MCF 10A (cell line): ENCODE measurements around the gene LRFN3. TPM values are rescaled to one million over a fixed set of nuclear protein-coding genes. Genes with fewer than 3 reads are reported as not detected.
"Not testable (repeated sequence)": the region's sequence is repeated elsewhere in the genome, so short reads cannot be mapped to it uniquely, and the experiment has no call there.

Experiments used
- BruUV-seq: library from RNA; stranded (reverse); fragments of 400-500 nt; replicated peaks from 2 replicates; lab custom pipeline; 2021; lab: Mats Ljungman, UMichigan
- CTCF ChIA-PET: fragments of 300-600 bp; sonication (Branson Sonifier 250); formaldehyde crosslinking; extraction: SDS; loops from one replicate; lab custom pipeline; 2021; ENCODE audit warnings: antibody characterized with exemption, inconsistent platforms; lab: Yijun Ruan, JAX
- POLR2A ChIA-PET: fragments of 300-600, 350-650 bp; sonication (Branson Sonifier 250); formaldehyde crosslinking; extraction: SDS; loops from one replicate; lab custom pipeline; 2020; ENCODE audit warnings: antibody characterized with exemption, inconsistent platforms; lab: Yijun Ruan, JAX
- DNase-seq: peaks from one replicate; pipeline ENCODE4 v3.0.0-alpha.2; 2018; ENCODE audit not compliant: unreplicated experiment
- H3K27ac Mint-ChIP-seq: one replicate; pipeline ENCODE4 v1.8.0; 2022; ENCODE audit warnings: mild to moderate bottlenecking, low read depth, mixed read lengths; ENCODE audit not compliant: unreplicated experiment
- H3K27me3 Mint-ChIP-seq: one replicate; pipeline ENCODE4 v1.8.0; 2022; ENCODE audit warnings: mixed read lengths; ENCODE audit not compliant: insufficient read depth, unreplicated experiment
- H3K36me3 Mint-ChIP-seq: one replicate; pipeline ENCODE4 v1.8.0; 2022; ENCODE audit warnings: mild to moderate bottlenecking, moderate library complexity, mixed read lengths; ENCODE audit not compliant: insufficient read depth, unreplicated experiment
- H3K4me1 Mint-ChIP-seq: one replicate; pipeline ENCODE4 v1.8.0; 2022; ENCODE audit warnings: mixed read lengths; ENCODE audit not compliant: insufficient read depth, unreplicated experiment
- H3K4me3 Mint-ChIP-seq: one replicate; pipeline ENCODE4 v1.8.0; 2022; ENCODE audit warnings: mild to moderate bottlenecking, moderate library complexity, mixed read lengths; ENCODE audit not compliant: unreplicated experiment
- H3K9me3 Mint-ChIP-seq: one replicate; pipeline ENCODE4 v1.8.0; 2022; ENCODE audit warnings: mixed read lengths; ENCODE audit not compliant: unreplicated experiment
- CTCF ChIP-seq: fragments of 200-600 bp; IDR thresholded peaks from one replicate; pipeline ENCODE4 v1.8.0; 2022; ENCODE audit warnings: antibody characterized with exemption, mild to moderate bottlenecking; ENCODE audit not compliant: unreplicated experiment
- intact Hi-C: fragments of 100-400 bp; cut with micrococcal nuclease; formaldehyde crosslinking; loops from 2 replicates; pipeline ENCODE4 v1.14.1; 2022
- total RNA-seq: library from RNA; stranded (reverse); gene quantifications from 2 replicates; pipeline ENCODE4 v1.2.3, GENCODE V29; 2022

The LRFN3 gene
- total RNA-seq, 1 experiment from 2014 or later, result 7.4 TPM

DNA sequence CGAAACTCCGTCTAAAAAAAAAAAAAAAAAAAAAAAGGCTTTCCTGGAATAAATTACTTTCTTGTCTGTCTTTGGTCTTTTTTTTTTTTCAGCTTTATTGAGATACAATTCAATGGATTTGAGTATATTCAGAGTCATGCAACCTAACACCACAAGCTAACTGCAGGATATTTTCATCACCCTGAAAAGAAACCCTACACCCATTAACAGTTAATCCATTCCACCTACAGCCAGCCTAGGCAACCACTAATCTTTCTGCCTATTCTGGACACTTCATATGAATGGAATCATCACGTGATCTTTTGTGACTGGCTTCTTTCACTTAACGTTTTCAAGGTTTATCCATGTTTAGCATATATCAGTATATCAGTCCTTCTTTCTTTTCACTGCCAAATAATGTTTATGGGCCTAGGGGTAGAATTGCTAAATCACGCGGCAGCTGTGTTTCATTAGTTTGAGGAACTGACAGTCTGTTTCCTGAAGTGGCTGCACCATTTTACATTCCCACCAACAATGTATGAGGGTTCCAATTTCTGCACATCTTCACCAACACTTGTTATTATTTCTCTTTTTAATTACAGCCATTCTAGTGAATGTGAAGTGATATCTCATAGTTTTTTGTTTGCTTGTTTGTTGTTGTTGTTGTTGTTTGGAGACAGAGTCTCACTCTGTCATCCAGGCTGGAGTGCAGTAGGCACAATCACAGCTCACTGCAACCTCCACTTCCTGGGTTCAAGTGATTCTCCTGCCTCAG is 19.9 kb downstream of the LRFN3 start:
- intact Hi-C loops, result no loop called here
- Mint-ChIP-seq H3K4me1 (no peaks in the 10 kb centered on the region), H3K27ac (no peak overlapping the region), H3K36me3 (no peaks in the 10 kb centered on the region), H3K27me3 (peaks cover 34% of the 10 kb centered on the region), H3K9me3 (no peaks in the 10 kb centered on the region), H3K4me3 (no peak overlapping the region)
- TF ChIP-seq CTCF, result no peak
- ChIA-PET POLR2A (no interaction called here), CTCF (no interaction called here)
- no TSS peak for BruUV-seq
- no peak for DNase-seq

GRCh38 chr19:35957411-35957810 is 21.2 kb downstream of the LRFN3 start:
- H3K4me1 Mint-ChIP-seq, POLR2A ChIA-PET, intact Hi-C loops, BruUV-seq, H3K36me3 Mint-ChIP-seq, DNase-seq, H3K4me3 Mint-ChIP-seq, H3K27ac Mint-ChIP-seq, H3K9me3 Mint-ChIP-seq: not testable (repeated sequence)
- CTCF ChIA-PET, result interaction anchor here (0.6 to 0.7 kb wide), 2 partner anchors 10 to 408 kb away, joined by 3 to 5 read pairs; no protein-coding TSS in a partner anchor
- peaks cover 34% of the 10 kb centered on the region for H3K27me3 Mint-ChIP-seq

GRCh38 chr19:35958660-35959039 is 22.5 kb downstream of the LRFN3 start:
- Mint-ChIP-seq H3K4me3 (no peak overlapping the region), H3K9me3 (no peaks in the 10 kb centered on the region), H3K27me3 (peaks cover 34% of the 10 kb centered on the region), H3K4me1 (no peaks in the 10 kb centered on the region), H3K36me3 (no peaks in the 10 kb centered on the region), H3K27ac (no peak overlapping the region)
- intact Hi-C loops, result no loop called here
- TF ChIP-seq CTCF, result no peak
- POLR2A ChIA-PET, result interaction anchor here (0.8 kb wide), 1 partner anchor 12 kb away, joined by 3 read pairs; no protein-coding TSS in a partner anchor
- no peak for DNase-seq
- CTCF ChIA-PET, result no interaction called here
- BruUV-seq, result no TSS peak

- TF ChIP-seq CTCF, result no peak
- intact Hi-C loops, result no loop called here
- no peaks in the 10 kb centered on the region for H3K9me3 Mint-ChIP-seq
- BruUV-seq, result no TSS peak
- H3K27me3 Mint-ChIP-seq, result peaks cover 34% of the 10 kb centered on the region
- H3K36me3 Mint-ChIP-seq, result no peaks in the 10 kb centered on the region
- no peaks in the 10 kb centered on the region for H3K4me1 Mint-ChIP-seq
- ChIA-PET POLR2A (no interaction called here), CTCF (no interaction called here)
- no peak for DNase-seq
- H3K4me3 Mint-ChIP-seq, result no peak overlapping the region
- H3K27ac Mint-ChIP-seq, result no peak overlapping the region
Measured at GRCh38 chr19:35959040-35959967, 23.1 kb downstream of the LRFN3 start.
